Lower lobe of right lung (tissue), 2 donors: ENCODE measurements around the gene PSMC5. TPM values are rescaled to one million over a fixed set of nuclear protein-coding genes. Genes with fewer than 3 reads are reported as not detected.

Experiments used
- ATAC-seq, 2 donors: fragments of 200-7000 bp; cut with Tn5 transposase; one replicate each; pipeline ENCODE4 v1.9.1; 2020 to 2022; ENCODE audit warnings: mild to moderate bottlenecking in 2 of 2, moderate library complexity in 2 of 2
- DNase-seq: peaks from one replicate; pipeline ENCODE4 v3.0.0-alpha.2; 2020
- H3K27ac ChIP-seq: fragments of 200-600 bp; one replicate; pipeline ENCODE4 v1.8.0; 2022
- H3K27me3 ChIP-seq: fragments of 200-600 bp; one replicate; pipeline ENCODE4 v1.8.0; 2022; ENCODE audit warnings: low read depth
- H3K36me3 ChIP-seq: fragments of 200-600 bp; one replicate; pipeline ENCODE4 v1.8.0; 2022; ENCODE audit warnings: mild to moderate bottlenecking
- H3K4me1 ChIP-seq: fragments of 200-600 bp; one replicate; pipeline ENCODE4 v1.8.0; 2022
- H3K4me3 ChIP-seq: fragments of 200-600 bp; one replicate; pipeline ENCODE4 v1.8.0; 2022; ENCODE audit warnings: mild to moderate bottlenecking
- H3K9me3 ChIP-seq: fragments of 200-600 bp; one replicate; pipeline ENCODE4 v1.8.0; 2022
- CTCF ChIP-seq: fragments of 200-600 bp; IDR thresholded peaks from one replicate; pipeline ENCODE4 v1.8.0; 2022; ENCODE audit warnings: antibody characterized with exemption, mild to moderate bottlenecking
- intact Hi-C: fragments of 100-400 bp; cut with DNase I; formaldehyde crosslinking; loops from one replicate; pipeline ENCODE4 v1.11.0; 2022
- total RNA-seq: library from RNA; stranded (reverse); fragmentation: NEBNext Ultra II Directional; extraction: Animal tissue kit (Norgen Biotek cat#: 25700); gene quantifications from one replicate; pipeline ENCODE4 v1.2.1, GENCODE V29; 2021
- donor health status: DM: no; HTN: yes; CAD: no; lungs with severe emphysema.

The PSMC5 gene
- total RNA-seq, 1 donor from 2014 or later, result 98.6 TPM

- intact Hi-C loops, result no loop called here
- Histone ChIP-seq H3K4me3 (no peak overlapping the region), H3K36me3 (peaks cover 71% of the 10 kb centered on the region), H3K27me3 (no peaks in the 10 kb centered on the region), H3K9me3 (no peaks in the 10 kb centered on the region), H3K4me1 (peaks cover 32% of the 10 kb centered on the region), H3K27ac (no peak overlapping the region)
- DNase-seq (no peak), ATAC-seq (no peak)
- no peak for TF ChIP-seq CTCF
Observed at GRCh38 chr17:63828936-63829335, 1.7 kb downstream of the PSMC5 start.

- peaks cover 71% of the 10 kb centered on the region for H3K36me3 ChIP-seq
- no peak for ATAC-seq
- H3K4me1 ChIP-seq, result peaks cover 38% of the 10 kb centered on the region
- no peak overlapping the region for H3K27ac ChIP-seq
- H3K9me3 ChIP-seq, result no peaks in the 10 kb centered on the region
- no peaks in the 10 kb centered on the region for H3K27me3 ChIP-seq
- intact Hi-C loops, result no loop called here
- TF ChIP-seq CTCF, result no peak
- no peak for DNase-seq
- H3K4me3 ChIP-seq, result no peak overlapping the region
Observed at GRCh38 chr17:63830278-63830677, 3.0 kb downstream of the PSMC5 start.

GRCh38 chr17:63830904-63831491 lies 3.8 kb downstream of the PSMC5 start:
- H3K9me3 ChIP-seq, result no peaks in the 10 kb centered on the region
- no peak for ATAC-seq
- TF ChIP-seq CTCF, result no peak
- peaks cover 32% of the 10 kb centered on the region for H3K4me1 ChIP-seq
- no peak overlapping the region for H3K27ac ChIP-seq
- H3K27me3 ChIP-seq, result no peaks in the 10 kb centered on the region
- H3K36me3 ChIP-seq, result peaks cover 71% of the 10 kb centered on the region
- H3K4me3 ChIP-seq, result no peak overlapping the region
- intact Hi-C loops, result no loop called here
- no peak for DNase-seq

GRCh38 chr17:63831505-63831904 lies 4.3 kb downstream of the PSMC5 start:
- Histone ChIP-seq H3K27ac (no peak overlapping the region), H3K4me1 (peaks cover 27% of the 10 kb centered on the region), H3K27me3 (no peaks in the 10 kb centered on the region), H3K9me3 (no peaks in the 10 kb centered on the region), H3K4me3 (no peak overlapping the region), H3K36me3 (peaks cover 76% of the 10 kb centered on the region)
- DNase-seq (no peak), ATAC-seq (no peak)
- TF ChIP-seq CTCF, result no peak
- intact Hi-C loops, result no loop called here

GRCh38 chr17:63832014-63832413 lies 4.8 kb downstream of the PSMC5 start:
- Histone ChIP-seq H3K4me3 (no peak overlapping the region), H3K36me3 (peaks cover 81% of the 10 kb centered on the region), H3K9me3 (no peaks in the 10 kb centered on the region), H3K27me3 (no peaks in the 10 kb centered on the region), H3K27ac (no peak overlapping the region), H3K4me1 (peaks cover 27% of the 10 kb centered on the region)
- no peak for TF ChIP-seq CTCF
- intact Hi-C loops, result no loop called here
- DNase-seq, result no peak
- ATAC-seq, result no peak
